Neural cell (in vitro differentiated cells): ENCODE results near the gene WBP11. TPM values are rescaled to one million over a fixed set of nuclear protein-coding genes. Genes with fewer than 3 reads are reported as not detected.

Source experiments
- H2AFZ ChIP-seq: fragments of 200-600, 300-800 bp; sonication (generic), shearing (Covaris generic); 2 replicates; pipeline ENCODE4 v1.6.0; 2014; ENCODE audit warnings: low read depth, mild to moderate bottlenecking, antibody characterized with exemption, low read length, moderate library complexity
- H3F3A ChIP-seq: fragments of 200-600 bp; shearing (Covaris generic); 2 replicates; pipeline ENCODE4 v1.6.1; 2016; ENCODE audit warnings: mild to moderate bottlenecking, moderate library complexity, mixed read lengths, antibody characterized with exemption, low read length; ENCODE audit not compliant: insufficient read depth, poor library complexity, severe bottlenecking
- H3K27ac ChIP-seq: fragments of 200-600, 300-800 bp; sonication (generic), shearing (Covaris generic); 2 replicates; pipeline ENCODE4 v1.5.1; 2014; ENCODE audit warnings: mild to moderate bottlenecking, low read length, moderate library complexity
- H3K27me3 ChIP-seq: fragments of 300-800, 200-600 bp; sonication (generic), shearing (Covaris generic); 2 replicates; pipeline ENCODE4 v1.6.0; 2014; ENCODE audit warnings: mild to moderate bottlenecking, low read depth, low read length, moderate library complexity; ENCODE audit not compliant: insufficient read depth
- H3K36me3 ChIP-seq: fragments of 300-800, 200-600 bp; sonication (generic), shearing (Covaris generic); 2 replicates; pipeline ENCODE4 v1.5.1; 2014; ENCODE audit warnings: mild to moderate bottlenecking, antibody characterized with exemption, low read length, moderate library complexity; ENCODE audit not compliant: insufficient read depth
- H3K4me2 ChIP-seq: fragments of 300-800, 200-600 bp; sonication (generic), shearing (Covaris generic); 2 replicates; pipeline ENCODE4 v1.6.0; 2014; ENCODE audit warnings: mild to moderate bottlenecking, low read length
- H3K4me3 ChIP-seq: fragments of 300-800, 200-600 bp; sonication (generic), shearing (Covaris generic); 2 replicates; pipeline ENCODE4 v1.5.1; 2014; ENCODE audit warnings: mild to moderate bottlenecking, low read length, moderate library complexity
- H3K79me2 ChIP-seq: fragments of 200-600 bp; shearing (Covaris generic); replicated peaks from 2 replicates; pipeline ENCODE4 v1.6.0; 2014; ENCODE audit warnings: mild to moderate bottlenecking, low read length, moderate library complexity; ENCODE audit not compliant: insufficient read depth
- H3K9ac ChIP-seq: fragments of 300-800, 200-600 bp; sonication (generic), shearing (Covaris generic); 2 replicates; pipeline ENCODE4 v1.6.1; 2016; ENCODE audit warnings: mild to moderate bottlenecking, low read length, mixed read lengths
- H3K9me2 ChIP-seq: fragments of 200-600 bp; shearing (Covaris generic); 2 replicates; pipeline ENCODE4 v1.6.1; 2016; ENCODE audit warnings: mild to moderate bottlenecking, low read length, mixed read lengths; ENCODE audit not compliant: insufficient read depth
- H3K9me3 ChIP-seq: fragments of 200-600, 300-800 bp; sonication (generic), shearing (Covaris generic); 2 replicates; pipeline ENCODE4 v1.6.1; 2016; ENCODE audit warnings: mild to moderate bottlenecking, mixed run types, low read length, moderate library complexity, mixed read lengths
- H4K20me1 ChIP-seq: fragments of 200-600 bp; shearing (Covaris generic); 2 replicates; pipeline ENCODE4 v1.6.1; 2016; ENCODE audit warnings: mild to moderate bottlenecking, mixed run types; ENCODE audit not compliant: insufficient read depth
- CTCF ChIP-seq: fragments of 450-650 bp; IDR thresholded peaks from 2 replicates; pipeline ENCODE4 v1.5.1; 2014; ENCODE audit warnings: antibody characterized with exemption, mild to moderate bottlenecking, moderate library complexity; ENCODE audit not compliant: poor library complexity, severe bottlenecking
- EP300 ChIP-seq: fragments of 450-650 bp; conservative IDR thresholded peaks from 2 replicates; pipeline ENCODE4 v1.6.1; 2014; ENCODE audit warnings: antibody characterized with exemption, mild to moderate bottlenecking, moderate library complexity; ENCODE audit not compliant: poor library complexity, severe bottlenecking
- EZH2 ChIP-seq: fragments of 200-600, 300-800 bp; shearing (Covaris generic), sonication (generic); IDR thresholded peaks from 2 replicates; pipeline ENCODE4 v1.6.1; 2014; ENCODE audit warnings: antibody characterized with exemption, low read length, borderline replicate concordance, mild to moderate bottlenecking; ENCODE audit not compliant: insufficient read depth, poor library complexity, severe bottlenecking
- MXI1 ChIP-seq: fragments of 450-650 bp; conservative IDR thresholded peaks from 2 replicates; pipeline ENCODE4 v1.6.1; 2014; ENCODE audit warnings: antibody characterized with exemption, mild to moderate bottlenecking; ENCODE audit not compliant: poor library complexity, severe bottlenecking
- POLR2AphosphoS5 ChIP-seq: IDR thresholded peaks from 2 replicates; pipeline ENCODE4 v1.6.1; 2012
- RAD21 ChIP-seq: fragments of 450-650 bp; conservative IDR thresholded peaks from 2 replicates; pipeline ENCODE4 v1.6.1; 2014; ENCODE audit warnings: antibody characterized with exemption, mild to moderate bottlenecking, moderate library complexity
- REST ChIP-seq: IDR thresholded peaks from 2 replicates; pipeline ENCODE4 v1.6.1; 2012; ENCODE audit warnings: borderline replicate concordance
- SMC3 ChIP-seq: fragments of 450-650 bp; conservative IDR thresholded peaks from 2 replicates; pipeline ENCODE4 v1.6.1; 2014; ENCODE audit warnings: antibody characterized with exemption, mild to moderate bottlenecking, moderate library complexity; ENCODE audit not compliant: poor library complexity
- TAF1 ChIP-seq: IDR thresholded peaks from 2 replicates; pipeline ENCODE4 v1.6.1; 2012; ENCODE audit warnings: low read depth
- polyA plus RNA-seq: library from polyadenylated mRNA; depleted of rRNA; stranded (reverse); fragments of >200 nt; gene quantifications from 2 replicates; pipeline ENCODE4 v1.2.3, GENCODE V29; 2014

Gene WBP11
- polyA plus RNA-seq, 1 donor from 2014 or later, result 12.9 TPM

- Histone ChIP-seq H2AFZ (no peak overlapping the region), H3K4me3 (no peak overlapping the region), H3K4me2 (no peak overlapping the region), H3K9me3 (no peaks in the 10 kb centered on the region), H3K9ac (no peak overlapping the region), H3K36me3 (no peaks in the 10 kb centered on the region), H4K20me1 (no peaks in the 10 kb centered on the region), H3K27me3 (no peaks in the 10 kb centered on the region), H3K27ac (no peak overlapping the region), H3K79me2 (no peaks in the 10 kb centered on the region), H3K9me2 (no peaks in the 10 kb centered on the region), H3F3A (no peaks in the 10 kb centered on the region)
- TF ChIP-seq EP300, result no peak
- no peak for TF ChIP-seq RAD21
- no peak for TF ChIP-seq MXI1
- no peak for TF ChIP-seq SMC3
These were observed 43.8 kb upstream of the WBP11 start for GRCh38 chr12:14846876-14847580.

GRCh38 chr12:14846042-14846587 is 42.8 kb upstream of the WBP11 start:
- no peak overlapping the region for H3K4me3 ChIP-seq
- H3K79me2 ChIP-seq, result no peaks in the 10 kb centered on the region
- no peaks in the 10 kb centered on the region for H3K9me2 ChIP-seq
- H3F3A ChIP-seq, result no peaks in the 10 kb centered on the region
- no peak overlapping the region for H2AFZ ChIP-seq
- H4K20me1 ChIP-seq, result no peaks in the 10 kb centered on the region
- no peaks in the 10 kb centered on the region for H3K9me3 ChIP-seq
- H3K27me3 ChIP-seq, result no peaks in the 10 kb centered on the region
- H3K27ac ChIP-seq, result no peak overlapping the region
- no peak overlapping the region for H3K9ac ChIP-seq
- no peak overlapping the region for H3K4me2 ChIP-seq
- TF ChIP-seq REST, result no peak
- no peak for TF ChIP-seq RAD21
- no peak for TF ChIP-seq EZH2
- no peak for TF ChIP-seq MXI1
- no peak for TF ChIP-seq TAF1
- no peak for TF ChIP-seq CTCF
- TF ChIP-seq EP300, result no peak
- no peak for TF ChIP-seq POLR2AphosphoS5
- no peak for TF ChIP-seq SMC3
- no peaks in the 10 kb centered on the region for H3K36me3 ChIP-seq
